Right cardiac atrium (tissue), 5 donors: ENCODE measurements around the gene NCDN. TPM values are rescaled to one million over a fixed set of nuclear protein-coding genes. Genes with fewer than 3 reads are reported as not detected.
"Not testable (repeated sequence)": the region's sequence is repeated elsewhere in the genome, so short reads cannot be mapped to it uniquely, and the experiment has no call there.

Experiments used
- ATAC-seq, 2 donors: fragments of 200-7000 bp; cut with Tn5 transposase; one replicate each; pipeline versions ENCODE4 v1.8.0 to v1.9.1; 2020; ENCODE audit warnings: moderate library complexity in 2 of 2, mild to moderate bottlenecking in 1 of 2
- DNase-seq, 3 donors: peaks; one replicate each; pipeline ENCODE4 v3.0.0-alpha.2; 2020
- H3K27ac ChIP-seq: one replicate; pipeline ENCODE4 v1.5.1; 2013; ENCODE audit warnings: mild to moderate bottlenecking, low read length, control low read depth, moderate library complexity
- H3K27me3 ChIP-seq: one replicate; pipeline ENCODE4 v1.6.1; 2013; ENCODE audit not compliant: control insufficient read depth, insufficient read depth
- H3K4me1 ChIP-seq: one replicate; pipeline ENCODE4 v1.6.1; 2013; ENCODE audit warnings: low read length; ENCODE audit not compliant: control insufficient read depth, insufficient read depth
- H3K4me3 ChIP-seq: one replicate; pipeline ENCODE4 v1.5.1; 2013; ENCODE audit warnings: low read length, control low read depth
- H3K9me3 ChIP-seq: one replicate; pipeline ENCODE4 v1.6.1; 2013; ENCODE audit warnings: low read length; ENCODE audit not compliant: control insufficient read depth
- WGBS: extraction: QIAGEN DNeasy Blood & Tissue Kit; methylation state at CpG from one replicate; pipeline ENCODE4 v1.1.7; 2013; 5-methylcytosine and 5-hydroxymethylcytosine counted together
- intact Hi-C, 4 donors: fragments of 100-400 bp; cut with DNase I; formaldehyde crosslinking; loops; one replicate each; pipeline versions ENCODE4 v1.11.0 to v1.14.0; 2022 to 2023
- polyA plus RNA-seq: library from polyadenylated mRNA; stranded (reverse); fragments of 200-250 nt; gene quantifications from one replicate; pipeline ENCODE4 v1.2.3, GENCODE V29; 2013
- total RNA-seq, 4 donors: library from RNA; stranded (reverse); fragmentation: NEBNext Ultra II Directional; extraction: Animal tissue kit (Norgen Biotek cat#: 25700); gene quantifications; one replicate each; pipeline ENCODE4 v1.2.1, GENCODE V29; 2021
- donor health status: healthy with polysubstance abuse.
- donor health status: DM: no; HTN: yes; CAD: no.
- donor health status: DM: no; HTN: no; CAD: no.
- donor health status: DM: no; HTN: yes; CAD: no; lungs with severe emphysema.
- donor health status: DM: yes; HTN: yes; CAD: no.

The NCDN gene
- total and polyA plus RNA-seq, 5 donors, result 21.2 to 41.6 (median 32.3) TPM

DNA sequence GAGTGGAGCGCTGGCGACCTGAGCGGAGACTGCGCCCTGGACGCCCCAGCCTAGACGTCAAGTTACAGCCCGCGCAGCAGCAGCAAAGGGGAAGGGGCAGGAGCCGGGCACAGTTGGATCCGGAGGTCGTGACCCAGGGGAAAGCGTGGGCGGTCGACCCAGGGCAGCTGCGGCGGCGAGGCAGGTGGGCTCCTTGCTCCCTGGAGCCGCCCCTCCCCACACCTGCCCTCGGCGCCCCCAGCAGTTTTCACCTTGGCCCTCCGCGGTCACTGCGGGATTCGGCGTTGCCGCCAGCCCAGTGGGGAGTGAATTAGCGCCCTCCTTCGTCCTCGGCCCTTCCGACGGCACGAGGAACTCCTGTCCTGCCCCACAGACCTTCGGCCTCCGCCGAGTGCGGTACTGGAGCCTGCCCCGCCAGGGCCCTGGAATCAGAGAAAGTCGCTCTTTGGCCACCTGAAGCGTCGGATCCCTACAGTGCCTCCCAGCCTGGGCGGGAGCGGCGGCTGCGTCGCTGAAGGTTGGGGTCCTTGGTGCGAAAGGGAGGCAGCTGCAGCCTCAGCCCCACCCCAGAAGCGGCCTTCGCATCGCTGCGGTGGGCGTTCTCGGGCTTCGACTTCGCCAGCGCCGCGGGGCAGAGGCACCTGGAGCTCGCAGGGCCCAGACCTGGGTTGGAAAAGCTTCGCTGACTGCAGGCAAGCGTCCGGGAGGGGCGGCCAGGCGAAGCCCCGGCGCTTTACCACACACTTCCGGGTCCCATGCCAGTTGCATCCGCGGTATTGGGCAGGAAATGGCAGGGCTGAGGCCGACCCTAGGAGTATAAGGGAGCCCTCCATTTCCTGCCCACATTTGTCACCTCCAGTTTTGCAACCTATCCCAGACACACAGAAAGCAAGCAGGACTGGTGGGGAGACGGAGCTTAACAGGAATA is 19.7 kb downstream of the NCDN start:
- WGBS, result 3% methylated on average over 70 of the region's 70 CpGs
- Histone ChIP-seq H3K4me3 (peak overlapping the region; percentile 55), H3K27ac (no peak overlapping the region), H3K9me3 (no peaks in the 10 kb centered on the region), H3K4me1 (peaks cover 4% of the 10 kb centered on the region), H3K27me3 (no peaks in the 10 kb centered on the region)
- intact Hi-C loops, result loop anchor here in 1 of 4 donors (10.0 kb wide), 1 partner anchor 197 kb away; no protein-coding TSS in a partner anchor
- DNase-seq (peak; percentile 49 to 80 (median 76)), ATAC-seq (peak; percentile 47 to 66)

DNA sequence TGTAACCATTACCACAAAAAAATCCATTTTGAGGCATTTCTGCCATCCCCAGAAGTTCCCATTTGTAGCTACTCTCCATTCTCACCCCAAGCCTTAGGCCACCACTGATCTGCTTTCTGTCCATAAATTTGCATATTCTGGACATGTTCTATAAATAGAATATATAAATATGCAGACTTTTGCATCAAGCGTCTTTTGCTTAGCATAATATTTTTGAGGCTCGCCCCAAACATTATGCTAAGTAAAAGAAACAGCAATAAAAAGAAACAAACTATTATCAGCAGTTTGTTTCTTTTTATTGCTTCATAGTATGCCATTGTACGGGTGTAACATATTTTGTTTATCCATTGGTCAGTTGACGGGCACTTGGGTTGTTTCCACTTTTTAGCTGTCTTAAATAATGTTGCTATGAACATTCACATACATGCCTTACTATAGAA is 23.4 kb downstream of the NCDN start:
- intact Hi-C loops, result no loop called here
- ATAC-seq (no peak), DNase-seq (no peak)
- no peaks in the 10 kb centered on the region for H3K27me3 ChIP-seq
- H3K27ac ChIP-seq, result no peak overlapping the region
- 75% methylated on average over 4 of the region's 4 CpGs for WGBS
- no peaks in the 10 kb centered on the region for H3K9me3 ChIP-seq
- H3K4me1 ChIP-seq, result peaks cover 4% of the 10 kb centered on the region
- H3K4me3 ChIP-seq, result no peak overlapping the region

DNA sequence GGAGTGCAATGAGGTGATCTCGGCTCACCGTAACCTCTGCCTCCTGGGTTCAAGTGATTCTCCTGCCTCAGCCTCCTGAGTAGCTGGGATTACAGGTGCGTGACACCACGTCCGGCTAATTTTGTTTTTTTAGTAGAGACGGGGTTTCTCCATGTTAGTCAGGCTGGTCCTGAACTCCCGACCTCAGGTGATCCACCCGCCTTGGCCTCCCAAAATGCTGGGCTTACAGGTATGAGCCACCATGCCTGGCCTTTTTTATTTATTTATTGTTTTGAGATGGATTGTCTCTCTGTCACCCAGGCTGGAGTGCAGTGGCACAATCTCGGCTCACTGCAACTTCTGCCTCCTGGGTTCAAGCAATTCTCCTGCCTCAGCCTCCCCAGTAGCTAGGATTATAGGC is 24.0 kb downstream of the NCDN start:
- H3K27ac ChIP-seq, H3K9me3 ChIP-seq, intact Hi-C loops, H3K27me3 ChIP-seq, ATAC-seq, DNase-seq, H3K4me3 ChIP-seq, H3K4me1 ChIP-seq: not testable (repeated sequence)
- WGBS, result 96% methylated on average over 9 of the region's 9 CpGs

DNA sequence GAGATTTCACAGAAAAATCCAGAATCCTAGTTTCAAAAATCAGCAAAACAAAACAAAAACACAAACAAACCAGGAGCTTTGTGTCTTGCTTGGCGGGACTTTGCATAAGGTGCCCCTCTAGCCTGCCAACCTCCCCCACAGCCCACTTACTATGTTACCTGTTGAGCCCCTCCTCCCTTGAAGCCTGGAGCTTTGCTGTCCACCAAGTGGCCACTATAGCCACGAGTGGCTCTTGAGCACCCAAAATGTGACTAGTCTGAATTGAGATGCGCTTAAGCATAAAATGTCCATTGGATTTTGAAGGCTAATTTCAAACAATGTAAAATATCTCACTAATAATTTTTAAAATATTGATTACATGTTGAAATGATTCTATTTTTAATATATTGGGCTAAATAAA is 27.7 kb downstream of the NCDN start:
- H3K9me3 ChIP-seq, result no peaks in the 10 kb centered on the region
- H3K27ac ChIP-seq, result no peak overlapping the region
- WGBS, result 89% methylated on average over 3 of the region's 3 CpGs
- intact Hi-C loops, result no loop called here
- ATAC-seq (no peak), DNase-seq (no peak)
- H3K27me3 ChIP-seq, result no peaks in the 10 kb centered on the region
- no peak overlapping the region for H3K4me3 ChIP-seq
- no peaks in the 10 kb centered on the region for H3K4me1 ChIP-seq

DNA sequence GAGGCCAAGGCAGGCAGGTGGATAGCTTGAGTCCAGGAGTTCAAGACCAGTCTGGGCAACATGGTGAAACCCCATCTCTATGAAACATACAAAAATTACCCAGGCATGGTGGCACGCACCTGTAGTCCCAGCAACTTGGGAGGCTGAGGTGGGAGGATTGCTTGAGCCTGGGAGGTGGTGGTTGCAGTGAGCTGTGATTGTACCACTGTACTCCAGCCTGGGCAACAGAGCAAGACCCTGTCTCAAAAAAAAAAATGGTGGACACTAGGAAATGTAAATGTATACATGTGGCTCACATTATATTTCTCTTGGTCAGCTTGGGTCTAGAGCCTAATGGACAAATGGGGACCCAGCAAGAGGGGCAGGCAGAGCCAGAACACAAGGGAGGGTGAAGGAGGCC is 28.2 kb downstream of the NCDN start:
- H3K4me3 ChIP-seq, H3K27me3 ChIP-seq, intact Hi-C loops, ATAC-seq, H3K27ac ChIP-seq, DNase-seq, H3K9me3 ChIP-seq, H3K4me1 ChIP-seq: not testable (repeated sequence)
- 96% methylated on average over 1 of the region's 1 CpG for WGBS

DNA sequence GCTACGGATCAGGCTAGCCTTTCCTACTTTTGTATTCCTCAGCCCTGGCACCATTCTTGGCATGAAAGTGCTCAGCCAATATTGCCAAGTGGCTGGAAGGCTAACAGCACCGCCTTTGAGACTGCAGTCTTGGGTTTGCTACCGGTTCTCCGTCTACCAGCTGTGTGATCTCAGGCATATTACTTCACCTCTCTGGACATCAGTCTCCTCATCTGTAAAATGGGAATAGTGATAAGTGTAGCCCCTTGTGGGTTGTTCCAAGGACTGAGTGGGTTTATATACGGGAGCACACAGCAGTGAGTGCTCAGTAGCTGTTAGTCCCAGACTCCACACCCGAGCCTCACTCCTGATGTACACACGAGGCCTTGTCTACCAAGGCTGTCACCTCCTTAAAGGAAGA is 29.2 kb downstream of the NCDN start:
- Histone ChIP-seq H3K9me3 (no peaks in the 10 kb centered on the region), H3K27ac (no peak overlapping the region), H3K4me1 (no peaks in the 10 kb centered on the region), H3K4me3 (no peak overlapping the region), H3K27me3 (no peaks in the 10 kb centered on the region)
- no peak for ATAC-seq
- DNase-seq, result no peak
- intact Hi-C loops, result no loop called here
- WGBS, result 89% methylated on average over 7 of the region's 7 CpGs

DNA sequence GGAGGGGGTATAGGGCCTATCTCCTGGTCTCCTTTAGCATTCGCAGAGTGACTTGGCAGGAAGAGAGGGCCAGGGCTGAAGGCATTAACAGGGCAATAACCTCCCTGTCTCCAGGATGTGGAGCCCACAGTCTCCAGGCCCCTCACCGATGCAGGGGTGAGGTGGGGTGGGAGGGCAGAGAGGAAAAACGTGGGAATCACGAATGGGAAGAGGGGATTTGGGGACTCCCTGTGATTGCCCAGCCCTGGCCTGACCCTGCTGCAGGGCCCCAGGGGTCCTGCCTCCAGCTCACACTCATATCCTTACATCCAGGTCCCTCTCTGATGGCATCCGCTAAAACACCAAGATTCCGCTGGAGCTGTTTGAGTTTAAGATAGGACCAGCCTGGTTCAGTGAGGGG is 30.1 kb downstream of the NCDN start:
- Histone ChIP-seq H3K4me3 (no peak overlapping the region), H3K27me3 (no peaks in the 10 kb centered on the region), H3K4me1 (no peaks in the 10 kb centered on the region), H3K9me3 (no peaks in the 10 kb centered on the region), H3K27ac (no peak overlapping the region)
- ATAC-seq (no peak), DNase-seq (no peak)
- 75% methylated on average over 6 of the region's 6 CpGs for WGBS
- intact Hi-C loops, result no loop called here

DNA sequence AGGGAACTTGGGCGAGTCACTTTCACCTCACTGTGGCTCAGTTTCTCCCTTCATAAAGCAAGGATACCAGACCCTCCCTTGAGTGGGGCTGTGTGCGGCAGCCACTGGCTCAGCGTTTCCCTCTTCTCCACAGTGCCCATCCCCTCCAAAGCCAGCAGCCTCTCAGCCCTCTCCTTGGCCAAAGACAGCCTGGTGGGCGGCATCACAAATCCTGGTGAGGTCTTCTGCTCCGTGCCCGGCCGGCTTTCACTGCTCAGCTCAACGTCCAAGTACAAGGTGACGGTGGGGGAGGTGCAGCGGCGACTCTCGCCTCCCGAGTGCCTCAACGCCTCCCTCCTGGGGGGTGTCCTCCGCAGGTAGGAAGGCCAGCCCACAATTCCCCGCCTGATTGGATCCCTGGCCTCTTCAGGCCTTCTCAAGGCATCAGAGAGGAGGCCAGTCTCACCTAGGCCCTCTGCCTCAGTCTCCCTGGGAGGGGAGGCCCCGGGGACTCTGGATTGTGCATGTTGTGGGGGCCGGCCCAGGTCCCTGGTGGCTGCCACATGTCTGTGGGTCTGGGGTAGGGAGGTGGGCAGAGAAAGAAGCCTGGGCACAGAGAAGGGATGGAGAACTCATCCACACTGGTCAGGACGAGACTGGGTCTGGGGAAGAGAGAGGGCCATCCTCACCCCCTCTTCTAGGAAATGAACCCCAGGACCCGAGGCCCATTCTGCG is 30.8 kb downstream of the NCDN start:
- WGBS, result 71% methylated on average over 21 of the region's 21 CpGs
- H3K9me3 ChIP-seq, result no peaks in the 10 kb centered on the region
- no peak overlapping the region for H3K27ac ChIP-seq
- no peak overlapping the region for H3K4me3 ChIP-seq
- intact Hi-C loops, result no loop called here
- no peaks in the 10 kb centered on the region for H3K4me1 ChIP-seq
- ATAC-seq, result no peak
- DNase-seq, result no peak
- H3K27me3 ChIP-seq, result no peaks in the 10 kb centered on the region

DNA sequence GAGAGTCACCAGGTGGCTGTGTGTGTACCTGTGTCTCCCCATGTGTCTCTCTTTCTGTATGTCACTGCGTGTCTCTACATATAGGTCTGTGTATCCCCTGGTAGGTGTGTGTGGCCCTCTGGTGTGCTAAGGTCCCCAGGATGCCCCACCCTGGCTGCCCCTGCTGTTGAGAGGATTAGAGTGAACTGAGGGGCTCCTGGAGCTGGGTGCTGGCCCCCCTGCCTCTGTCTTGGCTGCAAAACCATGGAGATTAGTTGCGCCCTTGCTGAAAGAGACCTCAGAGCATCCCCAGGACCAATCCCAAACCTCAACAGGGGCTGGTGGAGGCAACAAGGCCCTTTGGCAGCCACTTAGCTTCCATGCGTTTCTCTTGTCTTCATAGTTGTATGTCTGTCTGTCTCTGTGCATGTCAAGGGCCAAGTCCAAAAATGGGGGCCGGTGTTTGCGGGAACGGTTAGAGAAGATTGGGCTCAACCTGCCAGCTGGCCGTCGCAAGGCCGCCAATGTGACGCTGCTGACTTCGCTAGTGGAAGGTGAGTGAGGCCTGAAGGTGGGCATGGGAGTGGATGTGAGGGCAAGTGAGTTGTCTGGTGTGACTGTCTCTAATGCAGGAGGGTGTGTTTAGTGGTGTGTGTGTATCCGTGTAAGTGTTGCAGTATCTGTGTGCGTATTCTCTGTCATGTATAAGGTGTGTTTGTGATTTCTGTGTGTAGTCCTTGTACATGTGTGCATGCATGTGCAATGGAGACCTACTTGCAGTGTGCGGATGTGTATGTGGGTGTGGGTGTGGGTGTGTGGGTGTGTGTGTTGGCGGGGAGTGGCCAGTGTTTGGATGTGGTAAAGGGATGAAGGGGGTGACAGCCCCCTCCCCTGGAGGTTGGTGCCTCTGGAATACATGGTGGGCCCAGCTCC is 32.2 kb downstream of the NCDN start:
- Histone ChIP-seq H3K27ac (no peak overlapping the region), H3K4me3 (no peak overlapping the region), H3K4me1 (no peaks in the 10 kb centered on the region), H3K9me3 (no peaks in the 10 kb centered on the region), H3K27me3 (no peaks in the 10 kb centered on the region)
- WGBS, result 96% methylated on average over 15 of the region's 15 CpGs
- DNase-seq (no peak), ATAC-seq (no peak)
- intact Hi-C loops, result no loop called here

DNA sequence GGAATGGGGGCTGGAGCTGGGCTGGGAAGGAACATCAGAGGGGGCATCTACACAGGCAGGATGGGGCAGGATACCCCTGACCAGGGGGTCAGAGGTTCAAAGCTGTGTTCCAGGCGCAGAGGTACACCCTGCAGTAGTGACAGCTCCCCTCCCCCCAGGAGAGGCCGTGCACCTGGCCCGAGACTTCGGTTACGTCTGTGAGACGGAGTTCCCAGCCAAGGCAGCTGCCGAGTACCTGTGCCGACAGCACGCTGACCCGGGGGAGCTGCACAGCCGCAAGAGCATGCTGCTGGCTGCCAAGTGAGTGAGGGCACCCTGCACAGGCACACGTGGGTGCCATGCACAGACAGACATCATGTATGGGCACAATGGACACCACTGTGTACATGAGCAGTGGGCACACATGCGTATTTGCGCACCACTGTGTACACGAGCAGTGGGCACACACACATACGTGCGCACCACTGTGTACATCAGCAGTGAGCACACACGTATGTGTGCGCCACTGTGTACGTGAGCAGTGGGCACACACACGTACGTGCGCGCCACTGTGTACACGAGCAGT is 33.0 kb downstream of the NCDN start:
- intact Hi-C loops, result no loop called here
- H3K9me3 ChIP-seq, result no peaks in the 10 kb centered on the region
- no peaks in the 10 kb centered on the region for H3K27me3 ChIP-seq
- no peaks in the 10 kb centered on the region for H3K4me1 ChIP-seq
- no peak overlapping the region for H3K27ac ChIP-seq
- WGBS, result 92% methylated on average over 25 of the region's 25 CpGs
- ATAC-seq (no peak), DNase-seq (no peak)
- no peak overlapping the region for H3K4me3 ChIP-seq
